Prostate gland (tissue), 2 donors: ENCODE measurements around the gene WWTR1.

Source experiments
- POLR2A ChIP-seq: fragments of 450-650 bp; IDR thresholded peaks from one replicate; pipeline ENCODE4 v1.6.1; 2016; ENCODE audit warnings: antibody characterized with exemption, mild to moderate bottlenecking
- POLR2AphosphoS5 ChIP-seq: sonication (generic); formaldehyde crosslinking; IDR thresholded peaks from one replicate; pipeline ENCODE4 v1.6.1; 2017; ENCODE audit warnings: antibody characterized with exemption
- TF ChIP-seq, protein P1 (sequence below), 4 experiments: fragments of 200-600 bp in 2 of 4; fragments of 450-650 bp in 2 of 4; sonication (generic) in 2 of 4; IDR thresholded peaks; 1 replicate in 3 of 4; 2 replicates in 1 of 4; pipeline ENCODE4 v1.5.1; 2016 to 2019; ENCODE audit warnings: antibody characterized with exemption in 4 of 4, mild to moderate bottlenecking in 2 of 4, moderate library complexity in 2 of 4

DNA sequence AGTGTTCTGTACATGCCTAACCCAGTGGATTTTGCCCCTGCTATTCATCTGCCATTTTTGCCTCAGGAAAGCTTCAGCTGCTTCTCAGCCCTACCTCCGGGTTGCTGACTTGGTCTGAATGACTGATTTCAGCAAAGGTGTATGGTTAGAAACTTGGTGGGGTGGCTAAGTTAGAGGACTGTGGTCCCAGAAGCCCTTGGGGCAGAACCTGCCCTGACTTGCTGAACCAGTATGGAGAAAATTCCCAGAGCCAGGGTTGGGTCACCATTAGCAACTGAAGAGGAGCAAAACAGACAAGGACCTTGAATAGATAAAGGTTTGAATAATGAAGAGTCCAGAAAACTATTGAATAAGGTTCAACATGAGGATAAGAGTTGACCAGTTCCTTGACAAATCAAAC is 6.1 kb upstream of the WWTR1 start:
- TF ChIP-seq, protein P1, sequence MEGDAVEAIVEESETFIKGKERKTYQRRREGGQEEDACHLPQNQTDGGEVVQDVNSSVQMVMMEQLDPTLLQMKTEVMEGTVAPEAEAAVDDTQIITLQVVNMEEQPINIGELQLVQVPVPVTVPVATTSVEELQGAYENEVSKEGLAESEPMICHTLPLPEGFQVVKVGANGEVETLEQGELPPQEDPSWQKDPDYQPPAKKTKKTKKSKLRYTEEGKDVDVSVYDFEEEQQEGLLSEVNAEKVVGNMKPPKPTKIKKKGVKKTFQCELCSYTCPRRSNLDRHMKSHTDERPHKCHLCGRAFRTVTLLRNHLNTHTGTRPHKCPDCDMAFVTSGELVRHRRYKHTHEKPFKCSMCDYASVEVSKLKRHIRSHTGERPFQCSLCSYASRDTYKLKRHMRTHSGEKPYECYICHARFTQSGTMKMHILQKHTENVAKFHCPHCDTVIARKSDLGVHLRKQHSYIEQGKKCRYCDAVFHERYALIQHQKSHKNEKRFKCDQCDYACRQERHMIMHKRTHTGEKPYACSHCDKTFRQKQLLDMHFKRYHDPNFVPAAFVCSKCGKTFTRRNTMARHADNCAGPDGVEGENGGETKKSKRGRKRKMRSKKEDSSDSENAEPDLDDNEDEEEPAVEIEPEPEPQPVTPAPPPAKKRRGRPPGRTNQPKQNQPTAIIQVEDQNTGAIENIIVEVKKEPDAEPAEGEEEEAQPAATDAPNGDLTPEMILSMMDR (IDR thresholded peaks at IDR 0.05), result no peak
- TF ChIP-seq POLR2AphosphoS5 (no peak), POLR2A (no peak)
